Measurements from ENCODE around the gene RHO. TPM values are rescaled to one million over a fixed set of nuclear protein-coding genes. Genes with fewer than 3 reads are reported as not detected.

Gene RHO
- total and polyA plus RNA-seq, 2 donors (not counting 3 experiments of a cell fraction or from before 2014, with no cell fraction given), result not detected

DNA sequence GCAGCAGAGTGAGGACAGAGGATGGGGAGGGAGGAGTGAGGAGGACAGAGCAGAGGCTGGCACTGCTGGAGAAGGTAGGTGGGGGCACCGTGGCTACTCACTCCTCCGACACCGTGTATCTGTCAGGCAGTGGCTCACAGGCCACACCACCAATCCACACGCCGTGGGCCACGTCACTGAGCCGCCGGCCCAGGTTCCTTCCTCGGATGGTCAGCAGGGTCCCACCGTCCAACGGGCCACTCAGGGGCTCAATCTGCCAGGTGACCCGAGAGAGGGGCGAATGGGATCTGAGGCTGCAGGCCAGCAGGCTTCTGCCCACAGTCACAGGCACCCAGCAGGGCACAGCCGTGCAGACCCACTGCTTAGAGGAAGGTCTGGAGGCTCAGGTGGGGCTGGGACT lies 45.1 kb downstream of the RHO start:
- no TSS peak for BruUV-seq (replicated peaks)
- H3K9ac ChIP-seq (replicated peaks; ENCODE audit: extremely low read depth, insufficient read depth, low read length), result no peak overlapping the region
- H3K4me1 ChIP-seq (ENCODE audit: control insufficient read depth, extremely low read depth, insufficient read depth, low read length), result peaks cover 12% of the 10 kb centered on the region
- H3K9me3 ChIP-seq (replicated peaks; ENCODE audit: control insufficient read depth, insufficient read depth, low read length), result no peaks in the 10 kb centered on the region
- no peaks in the 10 kb centered on the region for H3K9me1 ChIP-seq (replicated peaks; ENCODE audit: control insufficient read depth, extremely low read depth, insufficient read depth, low read length)
- H3K27ac ChIP-seq (ENCODE audit: insufficient read depth, low read depth, low read length), result no peak overlapping the region
- TF ChIP-seq MYC (IDR thresholded peaks at IDR 0.05; ENCODE audit: low read depth, low read length) (no peak), GATA2 (IDR thresholded peaks at IDR 0.05; ENCODE audit: insufficient read depth, insufficient read length, low read depth, low read length) (no peak), POLR2A (IDR thresholded peaks at IDR 0.05; ENCODE audit: low read depth, low read length) (no peak), POLR2AphosphoS5 (IDR thresholded peaks at IDR 0.05; ENCODE audit: insufficient read depth, low read depth, low read length) (no peak), FOS (IDR thresholded peaks at IDR 0.05; ENCODE audit: borderline replicate concordance, insufficient read depth, low read length) (no peak), JUN (IDR thresholded peaks at IDR 0.05; ENCODE audit: borderline replicate concordance, insufficient read depth, insufficient read length, low read depth) (no peak), EZH2 (IDR thresholded peaks at IDR 0.05; ENCODE audit: borderline replicate concordance, low read depth, low read length, severe bottlenecking) (no peak), CTCF (IDR thresholded peaks at IDR 0.05; ENCODE audit: extremely low read depth in 1 of 2, insufficient read depth in 1 of 2, low read depth in 1 of 2, low read length in 2 of 2) (no peak)
- TF ChIP-seq, protein P1, sequence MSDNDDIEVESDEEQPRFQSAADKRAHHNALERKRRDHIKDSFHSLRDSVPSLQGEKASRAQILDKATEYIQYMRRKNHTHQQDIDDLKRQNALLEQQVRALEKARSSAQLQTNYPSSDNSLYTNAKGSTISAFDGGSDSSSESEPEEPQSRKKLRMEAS (IDR thresholded peaks at IDR 0.05; ENCODE audit: insufficient read depth, insufficient read length), result no peak
- H3K4me3 ChIP-seq (replicated peaks in 1 of 3; ENCODE audit: insufficient read depth in 1 of 3, low read depth in 1 of 3, low read length in 3 of 3), result no peak overlapping the region
- ChIA-PET CTCF (interaction anchor here (1.6 kb wide), 1 partner anchor 83 kb away, joined by 5 read pairs; no protein-coding TSS in a partner anchor), POLR2A (no interaction called here)
- DNase-seq (ENCODE audit: low read depth, low spot score) (no peak), FAIRE-seq (no peak)
- H3K27me3 ChIP-seq (ENCODE audit: control insufficient read depth in 2 of 2, insufficient read depth in 2 of 2, low read length in 2 of 2), result no peaks in the 10 kb centered on the region
- no peaks in the 10 kb centered on the region for H4K20me1 ChIP-seq (replicated peaks; ENCODE audit: control insufficient read depth, extremely low read depth, insufficient read depth, low read length)
- intact Hi-C loops (cut with micrococcal nuclease), result no loop called here
- no peak overlapping the region for H3K4me2 ChIP-seq (ENCODE audit: insufficient read depth, low read length)
- dilution Hi-C loops (cut with MboI; ENCODE audit: extremely low pct_ligation_motif_present, low sequenced_read_pairs), result no loop called here
- H3K36me3 ChIP-seq (ENCODE audit: control insufficient read depth in 2 of 2, extremely low read depth in 1 of 2, insufficient read depth in 2 of 2, low read length in 2 of 2), result peaks cover 47 to 82% of the 10 kb centered on the region in 2 experiments
- no peak overlapping the region for H2AFZ ChIP-seq (ENCODE audit: low read depth, low read length)
- H3K79me2 ChIP-seq (ENCODE audit: control insufficient read depth, insufficient read depth, low read length), result no peaks in the 10 kb centered on the region

Measured in endothelial cell of umbilical vein (primary cell).